Skeletal muscle satellite cell (primary cell): ENCODE data around the gene SHH.
"Not testable (repeated sequence)": the region's sequence is repeated elsewhere in the genome, so short reads cannot be mapped to it uniquely, and the experiment has no call there.

Source experiments
- H3K27me3 ChIP-seq: 2 replicates; pipeline ENCODE4 v1.7.0; 2013; ENCODE audit warnings: low read length; ENCODE audit not compliant: control insufficient read depth, insufficient read depth
- H3K36me3 ChIP-seq: 2 replicates; pipeline ENCODE4 v1.7.0; 2013; ENCODE audit warnings: mild to moderate bottlenecking, control low read depth, low read length; ENCODE audit not compliant: insufficient read depth
- H3K4me1 ChIP-seq: 2 replicates; pipeline ENCODE4 v1.7.0; 2013; ENCODE audit warnings: low read length; ENCODE audit not compliant: control insufficient read depth, insufficient read depth
- H3K4me2 ChIP-seq: 2 replicates; pipeline ENCODE4 v1.7.0; 2013; ENCODE audit warnings: mild to moderate bottlenecking, low read length
- H3K4me3 ChIP-seq: 2 replicates; pipeline ENCODE4 v1.7.0; 2013; ENCODE audit warnings: low read length
- H3K9ac ChIP-seq: 2 replicates; pipeline ENCODE4 v1.7.0; 2013; ENCODE audit warnings: mild to moderate bottlenecking, low read depth, low read length, moderate library complexity
- H3K9me3 ChIP-seq: replicated peaks from 2 replicates; pipeline ENCODE4 v1.7.0; 2013; ENCODE audit warnings: mild to moderate bottlenecking, control low read depth, low read length

Gene SHH

DNA sequence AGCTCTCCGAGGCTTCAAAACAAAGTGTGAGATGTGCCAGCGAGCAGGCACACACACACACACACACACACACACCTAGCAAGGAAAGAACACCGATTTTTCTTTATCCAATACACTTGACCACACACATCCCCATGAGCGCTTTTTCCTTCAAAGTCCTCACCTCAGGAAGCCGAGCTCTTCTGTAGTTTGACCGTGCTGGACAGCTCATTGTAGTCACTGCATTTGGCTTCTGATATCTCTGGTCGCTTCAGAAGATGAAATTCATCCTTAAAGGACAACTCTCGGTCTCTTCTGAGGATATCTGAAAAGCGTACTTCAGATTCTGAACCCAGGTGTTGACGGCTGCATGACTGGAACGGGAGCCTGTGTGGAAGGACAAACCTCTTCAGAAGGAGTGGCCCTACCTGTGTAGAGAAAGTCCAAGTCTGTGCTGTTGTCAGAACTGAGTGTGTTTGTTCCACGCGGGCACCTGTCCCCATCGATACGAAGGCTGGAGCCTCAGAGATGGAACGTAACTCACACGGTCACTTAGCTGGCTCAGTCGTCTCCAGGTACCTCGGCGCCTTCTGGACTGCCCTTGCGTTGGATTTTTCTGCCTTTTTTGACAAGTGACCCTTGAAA is 28.1 kb upstream of the SHH start:
- Histone ChIP-seq H3K9ac (no peak overlapping the region), H3K27me3 (no peaks in the 10 kb centered on the region), H3K4me3 (no peak overlapping the region), H3K36me3 (no peaks in the 10 kb centered on the region), H3K4me2 (no peak overlapping the region), H3K4me1 (no peaks in the 10 kb centered on the region), H3K9me3 (no peaks in the 10 kb centered on the region)

DNA sequence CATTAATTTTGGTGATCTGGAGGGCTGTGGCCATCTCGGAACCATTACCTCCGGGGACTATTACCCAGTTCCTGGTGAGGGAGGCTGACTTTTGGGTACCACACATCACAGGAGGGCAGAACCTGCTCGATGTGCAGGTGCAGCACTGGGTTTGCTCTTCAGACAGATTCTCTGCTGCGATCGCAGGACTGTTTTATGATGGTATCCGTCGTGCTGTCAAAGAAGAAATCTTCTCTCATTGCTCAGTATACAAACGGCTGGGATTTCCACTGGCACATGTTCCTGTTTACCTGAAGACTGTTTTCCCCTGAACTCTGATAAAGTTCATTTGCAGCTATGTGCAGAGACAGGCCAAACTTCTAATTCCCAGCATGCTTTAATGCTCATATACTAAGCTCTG is 27.2 kb upstream of the SHH start:
- H3K4me1 ChIP-seq: no peaks in the 10 kb centered on the region
- H3K9ac ChIP-seq: no peak overlapping the region
- no peak overlapping the region for H3K4me3 ChIP-seq
- no peaks in the 10 kb centered on the region for H3K9me3 ChIP-seq
- no peak overlapping the region for H3K4me2 ChIP-seq
- no peaks in the 10 kb centered on the region for H3K27me3 ChIP-seq
- no peaks in the 10 kb centered on the region for H3K36me3 ChIP-seq

DNA sequence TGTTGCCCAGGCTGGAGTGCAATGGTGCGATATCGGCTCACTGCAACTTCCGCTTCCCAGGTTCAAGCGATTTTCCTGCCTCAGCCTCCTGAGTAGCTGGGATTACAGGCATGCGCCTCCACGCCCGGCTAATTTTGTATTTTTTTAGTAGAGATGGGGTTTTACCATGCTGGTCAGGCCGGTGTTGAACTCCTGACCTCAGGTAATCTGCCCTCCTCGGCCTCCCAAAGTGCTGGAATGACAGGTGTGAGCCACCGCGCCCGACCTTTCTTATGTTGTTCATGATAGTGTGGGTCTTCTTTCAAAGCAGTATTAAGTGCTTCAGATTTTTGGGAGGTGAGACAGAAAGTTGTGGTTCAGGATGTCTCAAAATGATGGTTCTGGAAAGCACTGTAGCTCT is 26.0 kb upstream of the SHH start:
- H3K9ac ChIP-seq, H3K4me3 ChIP-seq, H3K27me3 ChIP-seq, H3K4me2 ChIP-seq, H3K36me3 ChIP-seq, H3K9me3 ChIP-seq, H3K4me1 ChIP-seq: not testable (repeated sequence)

DNA sequence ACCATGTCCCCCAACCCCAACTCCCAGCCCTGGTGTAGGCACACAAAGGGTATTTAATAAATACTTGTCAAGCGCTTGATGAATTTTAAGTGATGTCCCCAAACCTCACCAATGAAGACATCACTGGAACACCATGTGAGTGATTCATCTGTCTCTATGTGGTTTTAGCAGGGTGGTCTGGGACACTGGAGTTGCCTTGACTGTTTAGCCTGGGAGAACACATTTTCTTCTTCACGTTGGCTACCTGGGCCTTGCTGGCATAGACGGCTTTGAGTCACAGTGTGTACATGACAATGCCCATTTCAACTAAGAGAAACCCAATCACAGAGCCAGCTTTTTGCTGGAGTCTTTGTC is 24.8 kb upstream of the SHH start:
- Histone ChIP-seq H3K9ac (no peak overlapping the region), H3K4me3 (no peak overlapping the region), H3K9me3 (no peaks in the 10 kb centered on the region), H3K4me1 (no peaks in the 10 kb centered on the region), H3K4me2 (no peak overlapping the region), H3K27me3 (no peaks in the 10 kb centered on the region), H3K36me3 (no peaks in the 10 kb centered on the region)

DNA sequence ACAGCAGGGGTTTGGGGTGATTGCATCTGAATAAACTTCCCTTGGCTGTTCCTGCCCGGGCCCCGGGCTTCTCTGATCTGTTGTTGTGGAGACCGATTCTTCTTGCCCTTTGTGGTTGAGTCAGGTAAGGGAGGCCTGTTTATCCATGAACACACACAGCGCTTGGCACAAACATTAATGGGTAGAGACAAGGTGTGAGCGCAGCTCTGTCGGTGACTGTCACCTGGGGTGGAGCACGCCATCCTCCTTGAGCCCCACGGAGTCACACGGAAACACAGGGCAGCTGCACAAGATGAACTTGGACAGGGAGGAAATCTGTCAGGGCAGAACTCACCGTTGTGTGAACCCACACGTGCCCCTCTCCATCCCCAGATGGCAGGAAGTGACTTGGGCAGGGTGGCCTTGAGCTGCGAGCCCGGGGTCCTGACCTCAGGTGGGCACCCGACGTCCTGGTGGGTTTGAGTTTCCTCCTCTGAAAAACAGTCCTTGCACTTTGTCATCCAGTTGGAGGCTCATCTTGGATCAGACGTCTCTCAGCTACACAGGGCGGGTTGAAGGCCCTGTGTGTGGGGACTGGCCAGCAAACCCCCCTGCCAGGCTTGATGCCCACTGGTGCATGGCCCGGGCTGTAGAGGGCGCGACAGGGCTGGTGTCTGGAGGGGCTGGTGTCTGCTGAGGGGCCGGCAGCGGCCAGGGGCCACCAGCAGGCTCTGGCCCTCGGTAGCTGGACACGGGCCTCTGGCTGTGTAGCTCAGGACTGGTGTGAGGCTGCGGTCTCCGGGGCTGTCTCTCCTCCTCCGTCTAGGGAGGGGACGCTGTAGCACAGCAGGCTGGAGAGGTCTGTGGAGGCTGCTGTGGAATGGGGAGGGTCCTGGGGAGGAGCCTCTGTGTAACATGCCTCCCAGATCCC is 24.2 kb upstream of the SHH start:
- Histone ChIP-seq H3K9ac (no peak overlapping the region), H3K27me3 (no peaks in the 10 kb centered on the region)

DNA sequence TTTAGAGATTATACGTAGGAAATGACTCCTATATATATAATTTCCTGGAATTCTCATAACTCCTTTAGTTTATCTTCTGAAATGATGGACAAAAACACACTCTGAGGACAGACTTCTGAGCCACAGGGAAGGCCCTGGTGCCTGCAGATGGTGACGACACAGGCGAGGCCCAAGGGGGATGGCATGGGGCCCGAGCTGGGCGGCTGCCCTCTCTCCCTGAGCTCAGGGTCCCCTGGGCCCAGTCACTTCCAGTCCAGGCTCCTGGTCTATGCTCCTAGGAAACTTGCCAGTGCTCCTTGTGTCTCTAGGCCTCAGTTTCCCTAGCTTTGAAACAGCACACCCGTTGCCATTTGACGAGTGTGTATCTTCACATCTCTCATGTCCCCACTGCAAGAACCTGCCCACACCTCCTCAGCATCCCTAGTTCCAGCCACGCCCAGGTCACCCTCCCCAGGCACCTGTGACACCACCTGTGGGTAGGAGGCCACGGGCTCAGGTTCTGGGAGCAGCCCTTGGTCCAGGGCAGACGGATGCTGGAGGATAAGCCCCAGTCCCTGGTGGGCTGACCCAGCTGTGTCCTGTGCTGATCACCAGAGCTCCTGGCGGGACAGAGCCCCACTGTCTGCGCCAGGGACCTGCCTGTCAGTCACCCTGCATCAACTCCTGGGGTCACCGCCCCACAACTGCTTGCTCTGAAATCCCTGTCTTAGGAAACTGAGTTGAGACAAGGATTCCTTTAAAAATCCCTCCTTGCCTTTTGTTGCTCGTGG is 23.4 kb upstream of the SHH start:
- no peaks in the 10 kb centered on the region for H3K9me3 ChIP-seq
- no peaks in the 10 kb centered on the region for H3K36me3 ChIP-seq
- H3K4me2 ChIP-seq: no peak overlapping the region
- no peaks in the 10 kb centered on the region for H3K27me3 ChIP-seq
- no peak overlapping the region for H3K9ac ChIP-seq
- no peaks in the 10 kb centered on the region for H3K4me1 ChIP-seq
- H3K4me3 ChIP-seq: no peak overlapping the region

More for the DNA sequence above, 24.2 kb upstream of the SHH start:
- Histone ChIP-seq H3K9me3 (no peaks in the 10 kb centered on the region), H3K4me2 (no peak overlapping the region), H3K4me3 (no peak overlapping the region), H3K36me3 (no peaks in the 10 kb centered on the region), H3K4me1 (no peaks in the 10 kb centered on the region)

DNA sequence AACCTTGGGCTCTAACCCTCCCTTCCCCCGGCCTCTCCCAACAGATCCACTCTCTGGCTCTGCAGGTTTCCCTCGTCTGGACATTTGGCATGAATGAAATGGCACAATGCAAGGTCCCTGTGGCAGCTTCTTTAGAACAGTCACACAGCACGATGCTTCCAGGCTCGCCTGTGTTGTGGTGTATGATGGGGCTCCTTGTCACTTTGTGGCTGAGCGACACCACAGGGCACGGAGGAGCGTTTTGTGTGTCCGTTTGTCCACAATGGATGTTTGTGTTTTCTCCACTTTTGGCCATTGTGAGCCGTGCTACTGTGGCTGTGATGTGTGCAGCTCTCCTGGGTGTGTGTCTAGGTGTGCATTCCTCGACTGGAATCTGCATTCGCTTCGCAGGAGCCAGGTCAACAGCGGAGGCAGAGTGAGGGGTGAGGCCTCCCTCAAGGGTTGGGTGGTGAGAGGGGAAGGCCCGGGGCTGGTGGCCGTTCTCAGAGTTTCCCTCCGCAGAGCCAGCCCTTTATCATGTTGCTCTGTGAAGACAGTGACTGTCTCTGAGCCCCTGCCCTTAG is 22.3 kb upstream of the SHH start:
- no peaks in the 10 kb centered on the region for H3K9me3 ChIP-seq
- H3K4me2 ChIP-seq: no peak overlapping the region
- H3K27me3 ChIP-seq: no peaks in the 10 kb centered on the region
- no peak overlapping the region for H3K9ac ChIP-seq
- H3K4me1 ChIP-seq: no peaks in the 10 kb centered on the region
- no peaks in the 10 kb centered on the region for H3K36me3 ChIP-seq
- no peak overlapping the region for H3K4me3 ChIP-seq

DNA sequence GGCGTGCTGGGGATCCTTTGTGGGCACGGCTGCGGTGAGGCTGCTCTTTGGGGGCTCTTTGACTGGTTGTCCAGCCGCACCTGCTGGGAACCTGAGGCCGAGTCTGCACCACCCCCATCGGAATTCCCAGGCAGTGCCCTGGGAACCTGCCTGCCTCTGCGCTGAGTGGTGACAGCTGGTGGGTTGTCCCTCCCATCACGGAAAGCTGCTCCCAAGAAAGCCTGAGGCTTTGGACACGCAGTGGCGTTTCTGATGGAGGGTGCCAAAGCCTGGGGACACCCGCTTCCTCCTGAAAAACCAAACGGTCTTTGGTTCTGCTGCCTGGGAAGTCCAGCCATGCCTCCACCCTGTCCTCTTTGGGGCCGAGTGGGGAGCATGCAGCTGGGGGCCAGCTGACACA is 21.4 kb upstream of the SHH start:
- H3K9ac ChIP-seq: no peak overlapping the region
- no peak overlapping the region for H3K4me2 ChIP-seq
- H3K9me3 ChIP-seq: no peaks in the 10 kb centered on the region
- no peaks in the 10 kb centered on the region for H3K36me3 ChIP-seq
- no peaks in the 10 kb centered on the region for H3K4me1 ChIP-seq
- H3K27me3 ChIP-seq: no peaks in the 10 kb centered on the region
- no peak overlapping the region for H3K4me3 ChIP-seq

DNA sequence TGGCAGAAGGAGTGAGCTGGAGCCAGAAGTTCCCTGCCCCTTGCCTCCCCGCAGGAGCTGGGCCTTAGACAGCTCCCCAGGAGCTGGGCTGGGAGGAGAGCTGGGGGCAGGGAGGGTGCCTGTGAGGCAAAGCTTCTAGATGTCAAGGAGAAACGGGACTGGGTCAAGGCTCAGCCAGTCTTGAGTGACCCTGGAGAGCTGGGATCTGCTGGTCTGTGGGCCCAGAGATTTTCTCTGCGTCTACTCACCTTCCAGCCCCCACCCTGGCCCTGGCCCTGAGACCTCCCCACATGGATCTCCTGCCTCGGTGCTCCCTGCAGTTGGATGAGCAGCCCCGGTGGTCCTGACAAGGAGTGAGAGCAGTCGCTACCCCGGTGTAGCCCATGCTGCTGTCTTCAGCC is 20.3 kb upstream of the SHH start:
- Histone ChIP-seq H3K4me2 (no peak overlapping the region), H3K9me3 (peaks cover 4% of the 10 kb centered on the region), H3K27me3 (no peaks in the 10 kb centered on the region), H3K4me1 (no peaks in the 10 kb centered on the region), H3K36me3 (no peaks in the 10 kb centered on the region), H3K9ac (no peak overlapping the region), H3K4me3 (no peak overlapping the region)

DNA sequence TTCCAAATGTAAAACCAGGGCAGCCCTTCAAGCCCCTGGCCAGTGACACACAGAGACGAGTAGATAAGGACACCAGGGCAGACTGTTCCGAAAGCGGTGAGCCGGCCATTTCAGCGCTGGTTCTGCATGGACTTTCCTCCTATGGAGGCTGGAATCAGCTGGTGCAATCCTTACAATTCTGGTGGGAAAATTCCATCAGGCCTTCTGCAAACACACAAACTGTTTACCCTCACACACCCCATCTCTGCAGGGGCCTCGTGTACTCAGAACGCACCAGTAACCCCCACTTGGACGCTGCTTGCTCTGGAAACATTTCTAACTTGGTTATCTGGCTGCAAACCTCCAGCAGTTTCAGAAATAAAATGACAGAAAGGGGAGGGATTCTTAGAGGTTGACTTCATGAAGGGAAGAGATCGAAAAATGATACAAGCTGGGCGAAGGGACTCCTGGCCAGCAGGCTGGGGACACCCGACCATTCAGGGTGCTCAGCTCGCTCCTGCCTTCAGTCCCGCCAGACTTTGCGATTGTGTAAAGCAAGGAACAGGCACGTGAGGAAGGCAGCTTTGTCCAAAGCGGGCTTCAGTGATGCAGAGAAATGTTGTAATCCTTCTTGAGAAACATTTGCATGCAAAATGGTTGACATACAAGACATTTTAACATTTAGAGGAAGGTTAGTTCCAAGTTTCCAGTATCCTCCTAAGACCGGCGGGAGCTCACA is 19.7 kb upstream of the SHH start:
- H3K36me3 ChIP-seq: no peaks in the 10 kb centered on the region
- H3K9me3 ChIP-seq: peaks cover 5% of the 10 kb centered on the region

More for the DNA sequence above, 19.7 kb upstream of the SHH start:
- H3K9ac ChIP-seq: no peak overlapping the region
- H3K4me3 ChIP-seq: no peak overlapping the region
- no peak overlapping the region for H3K4me2 ChIP-seq
- no peaks in the 10 kb centered on the region for H3K4me1 ChIP-seq
- H3K27me3 ChIP-seq: no peaks in the 10 kb centered on the region
